Omental fat pad (tissue), 4 donors: Measurements from ENCODE around the gene HPD. TPM values are rescaled to one million over a fixed set of nuclear protein-coding genes. Genes with fewer than 3 reads are reported as not detected.

ENCODE experiments used
- ATAC-seq: fragments of 150-250 bp; one replicate; pipeline ENCODE4 v1.9.1; 2016; ENCODE audit warnings: mild to moderate bottlenecking, moderate library complexity; ENCODE audit not compliant: low FRiP score
- DNase-seq: peaks from one replicate; pipeline ENCODE4 v3.0.0-alpha.2; 2019; ENCODE audit warnings: low spot score
- CTCF ChIP-seq, 3 donors: fragments of 450-650 bp; IDR thresholded peaks; one replicate each; pipeline ENCODE4 v1.5.1; 2016 to 2017; ENCODE audit warnings: antibody characterized with exemption in 3 of 3, mild to moderate bottlenecking in 3 of 3, moderate library complexity in 2 of 3
- total RNA-seq, 4 donors: library from RNA; depleted of rRNA; stranded (reverse); fragments of >200 nt; gene quantifications; one replicate each; pipeline ENCODE4 v1.1.0, GENCODE V29; 2016

HPD gene
- total RNA-seq, 4 donors from 2014 or later, result 0.82 to 8.5 (median 1.6) TPM

- TF ChIP-seq CTCF (IDR thresholded peaks at IDR 0.05), result no peak
- DNase-seq, result no peak
- no peak for ATAC-seq
These were observed 60.5 kb downstream of the HPD start for GRCh38 chr12:121797937-121798786.

- TF ChIP-seq CTCF (IDR thresholded peaks at IDR 0.05), result no peak
- ATAC-seq, result peak; percentile 19
- DNase-seq, result peak; percentile 65
These were observed 61.6 kb downstream of the HPD start for GRCh38 chr12:121796855-121797751.

- DNase-seq (peak; percentile 96), ATAC-seq (peak; percentile 51)
- peak in 2 of 3 donors; percentile 80 to 81 for TF ChIP-seq CTCF (IDR thresholded peaks at IDR 0.05)
These were observed 63.4 kb downstream of the HPD start for GRCh38 chr12:121795034-121795968.

GRCh38 chr12:121794534-121795033 is 64.1 kb downstream of the HPD start:
- peak; percentile 3 for ATAC-seq
- no peak for TF ChIP-seq CTCF (IDR thresholded peaks at IDR 0.05)
- no peak for DNase-seq

- ATAC-seq (peak; percentile 73), DNase-seq (peak; percentile 64)
- peak in 2 of 3 donors; percentile 99 for TF ChIP-seq CTCF (IDR thresholded peaks at IDR 0.05)
These were observed 64.7 kb downstream of the HPD start for GRCh38 chr12:121793838-121794533.

GRCh38 chr12:121793440-121793837 is 65.2 kb downstream of the HPD start, which contains the start of gene RHOF:
RHOF (minus strand) TSS chr12:121793688; CDS start chr12:121793633, 55 bp downstream.
- no peak for DNase-seq
- peak; percentile 0 for ATAC-seq
- no peak for TF ChIP-seq CTCF (IDR thresholded peaks at IDR 0.05)
